GM21723 (cell line): ENCODE data around the gene HIPK4.
A peak's percentile ranks its signal among the peaks of the same experiment; 100 is the strongest.
"Not testable (repeated sequence)": the region's sequence is repeated elsewhere in the genome, so short reads cannot be mapped to it uniquely, and the experiment has no call there.

Experiments used
- ATAC-seq: cut with Tn5 transposase; IDR thresholded peaks from one replicate; pipeline ENCODE4 v1.9.1; 2021; ENCODE audit warnings: mild to moderate bottlenecking, moderate library complexity; ENCODE audit not compliant: unreplicated experiment

Gene HIPK4

GRCh38 chr19:40416918-40417642 lies 27.1 kb upstream of the HIPK4 start:
- ATAC-seq, result no peak

GRCh38 chr19:40415768-40416167 lies 25.8 kb upstream of the HIPK4 start:
- no peak for ATAC-seq

- ATAC-seq, result no peak
Measured at GRCh38 chr19:40414542-40415535, 24.9 kb upstream of the HIPK4 start.

- no peak for ATAC-seq
Measured at GRCh38 chr19:40413291-40413845, 23.4 kb upstream of the HIPK4 start, which contains the start of gene PRX. Gene PRX, minus strand, starts transcription at chr19:40413378. Its CDS starts 5,446 bp downstream, at chr19:40407932.

- no peak for ATAC-seq
Measured at GRCh38 chr19:40412866-40413265, 22.9 kb upstream of the HIPK4 start.

GRCh38 chr19:40411958-40412499 lies 22.0 kb upstream of the HIPK4 start:
- ATAC-seq, result no peak

GRCh38 chr19:40411125-40411842 lies 21.3 kb upstream of the HIPK4 start:
- ATAC-seq, result no peak

- no peak for ATAC-seq
Measured at GRCh38 chr19:40410030-40410389, 20.0 kb upstream of the HIPK4 start.

GRCh38 chr19:40408598-40408925 lies 18.6 kb upstream of the HIPK4 start:
- ATAC-seq, result not testable (repeated sequence)

- ATAC-seq, result no peak
Measured at GRCh38 chr19:40407714-40408597, 18.0 kb upstream of the HIPK4 start.

- peak; percentile 74 for ATAC-seq
Measured at GRCh38 chr19:40403262-40403984, 13.4 kb upstream of the HIPK4 start.

GRCh38 chr19:40400559-40400958 lies 10.6 kb upstream of the HIPK4 start:
- ATAC-seq, result no peak

- no peak for ATAC-seq
Measured at GRCh38 chr19:40398417-40399131, 8.6 kb upstream of the HIPK4 start.

- no peak for ATAC-seq
Measured at GRCh38 chr19:40397568-40397906, 7.6 kb upstream of the HIPK4 start.

- no peak for ATAC-seq
Measured at GRCh38 chr19:40396886-40397567, 7.0 kb upstream of the HIPK4 start.

GRCh38 chr19:40395956-40396355 lies 6.0 kb upstream of the HIPK4 start:
- ATAC-seq, result no peak

- ATAC-seq, result no peak
Measured at GRCh38 chr19:40394816-40395210, 4.8 kb upstream of the HIPK4 start.
